Activated CD4-positive, CD25-positive, alpha-beta regulatory T cell treated with anti-CD3 and anti-CD28 coated beads, Interleukin-2, amount 50 U/mL, for 24 hours (primary cell): ENCODE results near the gene ADRB1.

Experiments used
- ATAC-seq, 2 donors: fragments of 150-1000 bp; cut with Tn5 transposase; one replicate each; pipeline ENCODE4 v1.10.0; 2021; ENCODE audit warnings: mild to moderate bottlenecking in 1 of 2, moderate library complexity in 1 of 2

The ADRB1 gene

DNA sequence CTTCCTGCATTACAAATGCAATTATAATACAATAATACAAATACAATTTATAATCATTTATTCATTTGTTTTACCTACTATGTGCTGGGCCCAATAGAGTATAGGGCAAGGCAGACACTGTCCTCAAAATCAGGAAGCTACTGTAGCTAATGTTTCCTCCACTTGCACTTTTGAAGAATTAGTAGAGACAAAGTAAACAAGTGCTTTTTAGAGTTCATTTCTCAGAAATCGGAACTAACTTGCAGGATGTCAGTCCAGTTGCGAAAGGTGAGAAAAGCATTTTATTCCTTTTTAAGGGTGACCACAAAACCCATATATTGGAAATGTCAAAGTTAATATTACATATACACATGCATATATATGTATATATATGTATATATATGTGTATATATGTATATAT is 14.2 kb downstream of the ADRB1 start:
- no peak for ATAC-seq

DNA sequence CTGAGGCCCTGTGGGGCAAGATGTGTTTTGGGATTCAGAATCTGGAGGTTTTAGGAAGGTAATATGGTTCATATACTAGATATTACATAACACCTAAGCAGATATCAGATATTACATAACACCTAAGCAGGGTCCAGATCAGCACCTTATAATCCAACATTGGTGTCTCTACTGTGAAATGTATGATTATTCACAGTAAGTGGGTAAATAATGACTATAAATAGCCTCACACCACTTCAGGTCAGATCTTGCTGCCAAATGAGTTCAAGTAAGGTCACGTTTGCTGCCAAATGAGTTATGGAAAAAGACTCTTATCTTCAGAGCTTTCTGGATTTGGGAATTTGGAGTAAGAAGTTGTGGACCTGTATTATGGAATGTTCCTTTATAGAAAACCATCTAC is 14.6 kb downstream of the ADRB1 start:
- ATAC-seq, result no peak

DNA sequence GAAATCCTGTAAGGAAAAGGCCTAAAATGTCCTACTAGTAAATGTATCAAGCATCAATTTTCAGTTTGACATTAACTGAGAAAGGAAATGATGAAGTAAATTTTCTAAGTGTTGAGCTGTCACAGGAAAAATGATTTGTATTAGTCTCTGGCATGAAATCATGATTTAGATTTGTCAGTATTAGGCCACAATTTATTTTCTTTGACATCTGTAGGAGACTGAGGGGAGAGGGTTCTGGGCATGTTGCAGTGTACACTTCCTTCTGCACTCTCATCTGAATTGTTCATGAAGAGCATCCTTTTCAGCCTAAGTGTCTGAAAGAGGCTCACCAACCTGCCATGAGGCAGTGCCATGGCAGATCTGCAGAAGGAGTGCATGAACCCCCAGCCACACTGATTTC is 15.9 kb downstream of the ADRB1 start:
- no peak for ATAC-seq

DNA sequence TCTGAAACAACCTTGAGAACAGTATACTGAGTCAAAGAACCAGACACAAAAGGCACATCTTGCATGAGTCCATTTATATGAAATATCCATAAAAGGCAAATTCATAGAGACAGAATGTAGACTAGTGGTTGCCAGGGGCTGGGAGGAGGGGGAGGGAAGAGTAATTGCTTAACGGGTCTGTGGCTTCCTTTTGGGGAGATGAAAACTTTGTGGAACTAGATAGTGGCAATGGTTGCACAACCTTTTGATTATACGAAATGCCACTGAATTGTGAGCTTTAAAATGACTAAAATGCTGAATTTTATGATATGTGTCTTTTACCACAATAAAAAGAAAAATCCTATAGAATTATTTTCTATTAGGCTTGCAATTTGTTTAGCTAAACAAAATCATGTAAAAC is 16.8 kb downstream of the ADRB1 start:
- ATAC-seq, result no peak

DNA sequence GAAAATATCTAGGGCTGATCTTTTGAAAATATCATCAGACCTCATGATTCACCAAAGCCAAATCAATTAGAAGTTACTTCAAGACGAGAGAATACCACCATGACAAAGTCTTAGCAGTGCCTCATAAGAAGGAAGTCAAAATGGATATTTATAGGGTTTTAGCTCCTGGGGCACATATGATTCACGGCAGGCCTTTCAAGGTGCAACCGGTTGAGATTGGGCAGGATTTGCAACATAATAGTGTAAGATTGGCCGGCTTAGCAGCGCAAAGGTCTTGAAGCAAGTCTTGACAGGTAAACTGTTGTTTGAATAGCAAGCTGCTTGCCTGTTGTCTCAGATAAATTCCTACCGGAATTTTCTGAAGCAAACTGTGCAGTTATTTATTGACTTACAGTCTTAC is 17.5 kb downstream of the ADRB1 start:
- no peak for ATAC-seq

DNA sequence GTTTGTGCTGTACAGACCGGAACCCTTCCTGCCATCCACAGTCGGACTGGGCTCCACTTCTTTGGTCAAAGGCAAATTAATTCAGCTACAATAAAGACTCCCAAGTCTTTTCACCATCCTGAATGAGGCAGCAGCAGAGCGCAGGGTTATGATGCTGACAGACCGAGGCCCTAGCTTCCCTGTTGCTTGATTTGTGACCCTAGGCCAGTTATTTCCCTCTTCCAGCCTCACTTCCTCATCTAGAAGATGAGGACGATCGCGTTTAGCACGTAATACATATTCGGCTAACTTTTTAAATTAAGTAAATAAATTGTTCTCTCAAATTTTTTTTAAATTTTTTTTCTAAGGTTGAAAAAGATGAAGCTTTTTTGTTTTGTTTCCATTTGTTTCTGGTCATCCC is 18.1 kb downstream of the ADRB1 start:
- no peak for ATAC-seq

DNA sequence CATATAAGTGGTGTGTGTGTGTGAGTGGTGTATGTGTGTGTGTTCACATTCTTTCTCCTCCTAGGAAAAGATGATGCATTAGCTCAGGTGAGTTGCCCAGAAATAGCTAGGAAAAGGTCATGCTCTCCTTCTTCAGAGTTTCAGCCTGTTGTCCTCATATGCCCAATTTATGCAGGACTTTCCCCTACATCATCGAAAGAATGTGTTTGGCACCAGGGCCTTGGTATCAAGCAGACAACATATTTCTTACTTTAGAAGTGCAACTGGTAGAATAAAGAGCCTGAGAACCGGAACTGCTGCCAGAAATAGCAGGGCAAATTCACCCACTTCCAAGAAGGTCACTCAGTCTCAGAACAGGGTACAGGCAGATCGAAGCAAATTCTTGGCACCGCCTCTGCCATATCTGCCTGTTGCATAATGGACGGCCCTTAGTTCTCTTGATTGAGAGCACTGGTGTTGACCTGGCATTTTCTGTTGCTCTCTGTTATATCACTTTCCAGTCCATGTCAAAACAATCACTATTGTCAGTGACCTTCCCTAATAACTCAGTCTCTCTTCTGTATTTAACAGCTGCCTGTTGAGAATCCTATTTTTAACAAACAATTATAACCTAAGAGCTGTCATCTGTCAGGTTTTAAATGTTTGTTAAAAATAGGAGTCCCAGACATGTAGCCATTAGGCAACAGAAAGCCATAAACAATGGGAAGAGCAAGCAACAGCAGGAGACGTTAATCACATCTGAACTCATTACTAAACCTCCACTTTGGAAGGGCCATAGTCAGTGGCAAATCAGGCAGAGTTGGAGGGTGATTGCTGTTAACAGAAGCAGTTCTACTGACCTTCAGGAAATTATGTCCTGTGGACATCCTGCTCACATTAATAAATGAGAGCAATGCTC is 20.7 kb downstream of the ADRB1 start:
- no peak for ATAC-seq

DNA sequence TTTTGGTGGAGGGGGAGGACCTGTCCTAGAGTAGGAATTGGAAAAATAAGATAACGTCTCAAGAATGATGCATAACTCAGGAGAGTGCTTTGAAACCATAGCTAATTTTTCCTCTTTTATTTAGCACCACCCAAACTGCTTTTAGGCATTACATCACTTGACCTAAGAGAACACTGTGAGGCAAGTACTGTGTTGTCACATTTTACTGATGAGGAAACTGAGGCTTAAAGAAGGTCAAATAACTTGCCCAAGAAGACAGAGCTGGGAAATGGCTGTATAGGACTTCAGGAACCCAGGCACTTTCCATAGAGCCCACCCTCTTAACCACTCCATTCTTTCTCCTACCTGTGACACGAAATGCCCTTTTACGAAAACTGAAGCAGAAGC is 21.4 kb downstream of the ADRB1 start:
- ATAC-seq, result no peak

DNA sequence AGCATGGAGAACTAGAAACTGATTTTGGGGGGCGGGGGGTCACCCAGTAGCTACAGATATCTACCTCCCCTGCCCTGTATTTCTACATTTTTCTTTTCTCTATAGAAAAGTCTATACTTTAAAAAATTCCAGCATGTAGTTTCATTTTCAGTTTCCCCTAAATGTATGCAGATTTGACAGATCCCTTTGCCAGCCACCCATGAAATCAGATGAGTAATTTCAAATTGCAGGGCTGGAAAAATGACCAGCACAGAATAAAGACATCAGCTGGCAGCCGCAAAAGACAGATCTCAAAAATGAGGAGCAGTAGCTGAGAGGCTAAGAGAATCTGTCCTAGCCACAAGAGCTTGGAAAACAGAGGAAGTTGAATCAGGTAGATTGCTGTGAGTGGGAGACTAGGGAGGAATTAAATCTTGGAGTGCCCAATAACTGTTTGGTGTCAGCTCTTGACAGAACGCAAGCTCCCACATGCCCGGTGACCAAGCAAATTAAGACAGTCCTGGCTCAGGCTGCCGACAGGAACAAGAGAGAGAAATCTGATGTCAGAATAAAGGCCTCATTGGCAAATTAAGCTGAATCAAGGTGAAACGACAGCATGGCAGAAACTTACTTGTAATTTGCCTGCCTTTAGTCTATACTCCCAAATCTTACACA is 24.5 kb downstream of the ADRB1 start:
- no peak for ATAC-seq

DNA sequence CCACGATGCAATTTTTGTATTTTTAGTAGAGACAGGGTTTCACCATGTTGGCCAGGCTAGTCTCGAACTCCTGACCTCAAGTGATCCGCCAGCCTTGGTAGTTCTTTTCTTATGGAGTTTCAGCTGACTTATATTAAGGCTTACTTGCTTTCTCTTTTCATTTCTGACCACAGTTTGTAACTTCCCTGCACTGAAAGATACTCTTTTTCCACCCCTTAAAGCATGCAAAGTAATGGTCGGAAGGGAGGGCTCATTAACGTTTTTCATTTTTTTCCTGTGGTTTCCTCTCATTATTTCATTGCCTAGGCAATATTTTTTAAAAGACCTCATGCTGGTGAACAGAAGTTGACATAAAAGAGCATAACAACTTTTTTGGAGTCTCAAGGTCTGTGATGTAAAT is 27.0 kb downstream of the ADRB1 start:
- ATAC-seq, result no peak

DNA sequence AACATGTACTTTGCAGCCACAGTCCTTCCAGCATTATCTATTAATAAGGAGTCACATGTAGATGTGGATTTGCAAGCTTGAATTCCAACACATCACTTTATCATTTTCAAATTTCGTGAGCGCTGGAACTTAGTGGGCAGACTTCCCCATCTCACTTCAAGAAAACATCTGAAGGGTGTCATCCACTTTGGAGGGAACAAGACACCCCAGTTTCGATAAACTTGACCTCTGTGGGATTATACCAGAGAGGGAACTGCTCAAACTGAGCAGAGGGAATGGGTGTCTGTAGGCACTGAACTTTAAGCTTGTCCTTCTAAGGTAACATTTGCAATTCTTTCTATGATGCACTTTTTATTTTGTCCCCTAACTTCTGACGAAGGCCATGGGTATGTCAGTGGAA is 27.5 kb downstream of the ADRB1 start:
- ATAC-seq, result no peak

DNA sequence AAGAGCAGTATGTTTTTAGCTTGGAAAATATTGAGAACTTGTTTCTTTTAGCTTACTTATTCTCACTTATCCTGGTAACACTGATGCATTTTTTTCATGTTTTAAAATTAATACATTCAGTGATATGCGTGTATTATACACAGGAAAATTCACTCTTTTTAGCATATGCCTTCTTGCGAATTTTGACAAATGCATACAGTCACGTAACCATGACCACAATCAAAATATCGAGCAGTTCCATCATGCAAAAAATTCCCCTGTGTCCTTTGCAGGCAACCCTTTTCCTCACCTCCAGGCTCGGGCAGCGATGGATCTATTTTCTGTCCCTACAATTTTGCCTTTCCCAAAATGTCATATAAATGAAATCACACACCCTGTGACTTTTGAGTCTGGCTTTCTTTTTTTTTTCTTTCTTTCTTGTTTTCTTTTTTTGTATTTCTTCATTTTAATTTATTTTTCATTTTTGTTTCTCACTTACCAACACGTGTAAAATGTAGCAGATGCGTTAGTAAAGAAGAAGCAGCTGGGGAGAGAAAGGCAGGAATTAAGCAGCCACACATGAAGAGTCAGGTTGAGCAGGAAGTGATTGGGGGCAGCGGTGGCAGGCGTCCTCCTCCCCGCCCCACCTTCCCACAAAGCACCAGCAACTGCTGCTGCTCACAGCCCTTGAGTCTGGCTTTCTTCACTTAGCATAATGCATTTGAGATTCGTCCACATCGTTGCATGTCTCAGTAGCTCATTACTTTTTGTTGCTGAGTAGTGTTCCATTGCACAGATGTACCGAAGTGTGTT is 29.9 kb downstream of the ADRB1 start:
- ATAC-seq, result no peak

DNA sequence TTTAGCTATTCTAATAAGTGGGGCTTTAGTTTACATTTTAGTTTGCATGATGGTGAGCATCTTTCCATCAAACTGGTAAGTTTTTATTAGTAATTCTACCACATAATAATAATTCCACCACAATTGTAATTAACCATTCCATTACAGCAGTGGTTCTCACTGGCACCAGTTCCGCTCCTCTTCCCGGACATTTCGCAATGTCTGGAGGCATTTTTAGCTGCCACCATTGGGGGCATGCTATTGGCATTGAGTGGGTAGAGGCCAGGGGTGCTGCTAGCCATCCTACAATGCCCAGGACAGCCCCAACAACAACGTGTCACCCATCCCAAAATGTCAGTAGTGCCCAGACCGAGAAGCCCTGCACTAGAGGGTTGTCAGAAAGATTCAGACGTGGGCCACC is 31.4 kb downstream of the ADRB1 start:
- no peak for ATAC-seq

DNA sequence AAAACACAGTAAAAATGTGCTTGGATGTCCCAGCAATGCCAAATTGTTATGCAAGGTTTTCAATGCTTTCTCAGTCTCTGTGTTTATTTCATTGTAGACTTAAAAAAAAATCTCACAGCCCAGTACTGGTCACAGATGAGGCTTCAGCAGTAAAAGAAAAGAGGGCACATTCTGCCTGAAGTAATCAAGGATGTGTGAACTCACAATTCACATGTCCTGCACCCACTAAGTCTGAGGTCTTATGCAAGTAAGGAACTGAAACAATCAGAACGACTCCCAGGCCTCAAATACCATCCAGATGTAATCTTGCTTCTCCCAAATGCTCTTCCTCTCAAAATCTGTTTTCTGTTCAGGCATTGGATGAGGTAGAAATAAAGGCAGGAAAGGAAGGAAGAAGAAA is 33.7 kb downstream of the ADRB1 start:
- ATAC-seq, result no peak

DNA sequence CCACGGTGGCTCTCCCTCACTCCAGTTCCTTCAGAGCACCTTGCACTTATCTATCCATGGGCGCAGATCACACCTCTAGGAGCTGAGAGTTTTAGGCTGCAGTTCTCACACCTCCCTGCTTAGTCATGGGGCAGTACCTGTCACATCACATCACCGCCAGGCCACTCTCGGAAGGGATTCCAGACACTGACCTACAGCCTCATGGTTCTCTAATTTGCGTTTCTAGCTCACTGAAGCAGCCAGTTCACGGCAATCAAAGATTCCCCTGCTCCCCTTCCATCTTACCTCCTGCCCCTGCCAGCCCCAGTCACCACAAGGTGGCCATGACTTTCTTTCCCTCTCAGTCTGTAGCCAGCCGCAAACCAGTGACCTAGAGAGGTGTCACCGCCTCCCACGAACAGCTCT is 34.2 kb downstream of the ADRB1 start:
- ATAC-seq, result no peak

DNA sequence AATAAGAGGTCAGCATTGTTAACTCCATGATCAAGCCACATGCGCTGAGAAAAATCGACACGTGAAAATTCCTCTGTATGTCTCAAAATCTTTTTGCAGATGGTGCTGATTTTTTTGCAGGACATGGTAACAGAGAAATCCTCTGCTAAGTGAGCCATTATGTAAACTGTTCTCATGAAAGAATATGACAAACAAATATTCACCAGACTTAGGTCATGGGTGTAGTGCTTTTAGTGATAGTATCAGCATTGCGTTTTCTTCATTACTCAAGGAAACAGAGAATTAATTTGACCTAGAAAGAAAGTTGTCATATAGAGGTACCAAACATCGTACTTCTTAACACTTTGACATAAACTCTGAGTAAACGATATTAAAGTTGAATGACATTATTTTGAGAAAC is 34.7 kb downstream of the ADRB1 start:
- no peak for ATAC-seq

DNA sequence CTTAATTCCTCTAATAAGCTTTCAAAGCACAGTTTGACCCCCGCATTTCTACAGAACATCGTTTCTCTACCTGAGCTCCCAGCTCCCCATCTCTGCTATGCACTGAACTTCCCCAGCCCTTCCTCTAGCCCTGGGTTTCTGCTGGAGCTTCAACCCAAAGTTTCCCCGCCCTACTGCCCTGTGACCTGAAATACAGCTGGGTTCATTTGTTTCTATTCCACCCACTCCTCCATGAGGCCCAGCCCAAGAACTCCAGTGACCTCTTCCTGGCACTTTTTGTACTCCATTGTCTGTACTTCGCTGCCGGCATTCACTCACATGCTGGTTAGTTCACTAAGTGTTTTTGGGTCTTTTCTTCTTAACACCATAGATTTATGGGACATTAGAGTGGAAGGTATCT is 35.8 kb downstream of the ADRB1 start:
- no peak for ATAC-seq

DNA sequence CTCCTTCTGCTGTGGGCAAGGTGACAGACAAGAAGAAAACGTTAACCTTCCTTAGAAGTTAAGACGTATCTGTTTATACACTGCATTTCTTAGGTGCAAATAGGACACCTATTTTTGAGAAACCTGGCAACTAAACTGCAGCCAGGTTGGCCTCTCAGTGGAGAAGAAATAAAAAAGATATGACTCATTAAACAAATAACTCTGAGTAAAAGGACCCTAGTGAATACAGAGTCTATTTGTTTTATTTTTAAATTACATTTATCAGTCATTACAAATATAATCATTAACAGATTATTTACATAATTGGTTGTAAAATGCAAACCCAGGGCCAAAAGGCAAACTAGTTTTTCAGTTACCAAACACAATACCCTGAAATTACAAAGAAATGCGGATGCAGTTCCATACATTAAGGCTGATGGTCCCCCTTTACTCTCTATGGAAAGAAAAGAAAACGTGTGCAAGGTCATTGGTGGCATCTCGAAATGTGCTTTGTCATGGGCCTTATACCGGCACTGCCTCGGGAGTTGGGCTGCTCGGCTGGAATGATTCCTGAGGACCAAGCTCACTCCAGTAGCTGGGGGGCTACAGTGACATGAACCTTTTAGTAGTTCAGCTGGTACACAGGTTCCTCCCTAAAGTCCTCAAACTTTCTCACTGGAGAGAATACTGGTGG is 38.4 kb downstream of the ADRB1 start:
- ATAC-seq, result no peak

DNA sequence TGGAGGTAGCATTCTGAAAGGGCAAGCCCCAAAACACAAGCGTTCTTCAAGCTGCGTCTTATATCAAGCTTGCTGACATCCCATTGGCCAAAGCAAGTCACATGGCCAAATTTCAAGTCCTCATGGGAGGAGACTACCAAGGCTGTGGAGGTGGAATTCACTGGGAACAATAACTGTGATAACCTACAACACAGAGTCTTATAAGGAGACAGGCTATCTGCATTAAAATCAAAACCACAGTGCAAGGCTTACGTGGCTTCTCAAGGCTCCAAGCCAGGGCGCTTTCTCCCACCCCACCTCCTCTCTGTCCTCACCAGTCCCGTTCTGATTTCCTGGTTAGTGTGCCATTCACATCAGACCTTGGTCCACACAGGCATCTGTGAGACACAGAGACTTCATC is 39.4 kb downstream of the ADRB1 start:
- ATAC-seq, result no peak

DNA sequence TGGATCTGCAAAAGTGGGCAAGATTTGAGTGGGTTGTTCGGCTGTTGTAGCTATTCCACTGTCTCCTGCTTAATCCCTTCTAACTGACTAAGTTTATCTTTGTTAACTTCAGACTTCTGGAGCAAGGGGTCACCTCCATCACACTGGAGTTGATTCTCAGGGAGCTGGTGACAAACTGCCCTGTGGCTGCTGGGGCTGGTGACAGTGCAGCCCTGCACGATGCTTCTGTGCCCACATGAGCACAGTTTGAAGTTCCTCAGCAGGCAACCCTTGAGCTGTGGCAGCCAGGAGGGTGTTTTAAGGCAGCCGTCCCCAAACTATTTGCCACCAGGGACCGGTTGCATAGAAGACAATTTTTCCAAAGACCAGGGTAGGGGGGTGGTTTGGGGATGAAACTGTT is 40.5 kb downstream of the ADRB1 start:
- ATAC-seq, result no peak

DNA sequence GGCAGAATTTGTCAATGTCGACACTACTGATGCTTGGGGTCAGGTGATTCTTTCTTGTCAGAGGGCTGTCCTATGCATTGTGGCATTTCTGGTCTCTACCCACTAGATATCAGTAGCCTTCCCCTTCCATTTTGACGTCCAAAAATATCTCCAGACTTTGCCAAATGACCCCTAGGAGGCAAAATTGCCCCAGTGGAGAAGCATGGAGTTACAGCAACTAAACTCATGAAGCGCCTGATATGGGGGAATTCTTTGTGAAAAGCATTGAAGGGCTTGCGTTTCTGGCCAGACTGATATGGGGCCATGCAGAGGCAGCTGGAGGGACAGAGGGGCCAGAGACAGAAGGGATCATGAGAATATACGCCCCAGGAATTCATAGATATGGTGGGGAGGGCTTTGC is 43.6 kb downstream of the ADRB1 start:
- no peak for ATAC-seq

DNA sequence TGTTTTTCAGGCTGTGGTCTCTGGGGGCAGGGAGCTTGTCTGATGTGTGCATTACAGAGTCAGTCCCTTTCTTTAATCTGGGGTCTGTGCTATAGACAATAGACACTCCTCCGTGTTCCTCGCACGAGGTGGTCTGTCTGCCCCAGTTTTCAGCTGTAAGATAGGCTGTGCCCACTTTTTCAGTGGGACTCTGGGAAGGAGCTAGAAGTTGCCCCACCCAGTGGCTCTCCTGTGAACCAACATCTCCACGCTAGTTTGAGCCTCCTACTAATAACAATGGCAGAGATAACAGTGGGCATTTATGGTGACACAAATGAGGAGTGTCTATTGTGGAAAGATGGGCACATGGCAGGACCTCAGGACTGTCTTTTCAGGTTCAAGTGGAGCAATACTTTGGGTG is 44.0 kb downstream of the ADRB1 start:
- ATAC-seq, result no peak

DNA sequence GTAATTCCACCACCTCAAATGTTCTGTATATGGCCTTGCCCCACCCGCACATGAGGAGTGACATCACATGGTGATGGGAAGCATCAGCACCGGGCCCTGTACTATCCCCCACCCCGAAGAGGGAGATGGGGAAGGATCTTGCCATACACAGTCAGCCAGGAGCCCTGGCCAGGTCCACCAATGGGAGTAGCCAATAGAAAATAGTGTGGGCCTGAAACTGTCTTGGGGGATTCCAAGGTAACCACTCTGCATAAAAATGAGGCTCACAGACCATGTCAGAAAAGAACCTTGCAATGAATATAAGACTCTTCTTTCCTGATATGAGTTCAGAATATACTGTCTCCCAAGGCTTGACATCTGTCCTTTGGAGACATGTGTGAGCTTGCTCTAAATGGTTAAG is 51.1 kb downstream of the ADRB1 start:
- peak in 1 of 2 donors; percentile 10 for ATAC-seq
